GM21619 (cell line): Measurements from ENCODE around the gene HAUS8.
"Not testable (repeated sequence)": the region's sequence is repeated elsewhere in the genome, so short reads cannot be mapped to it uniquely, and the experiment has no call there.

Experiments used
- ATAC-seq: cut with Tn5 transposase; IDR thresholded peaks from one replicate; pipeline ENCODE4 v1.9.1; 2021; ENCODE audit not compliant: unreplicated experiment

HAUS8 gene

DNA sequence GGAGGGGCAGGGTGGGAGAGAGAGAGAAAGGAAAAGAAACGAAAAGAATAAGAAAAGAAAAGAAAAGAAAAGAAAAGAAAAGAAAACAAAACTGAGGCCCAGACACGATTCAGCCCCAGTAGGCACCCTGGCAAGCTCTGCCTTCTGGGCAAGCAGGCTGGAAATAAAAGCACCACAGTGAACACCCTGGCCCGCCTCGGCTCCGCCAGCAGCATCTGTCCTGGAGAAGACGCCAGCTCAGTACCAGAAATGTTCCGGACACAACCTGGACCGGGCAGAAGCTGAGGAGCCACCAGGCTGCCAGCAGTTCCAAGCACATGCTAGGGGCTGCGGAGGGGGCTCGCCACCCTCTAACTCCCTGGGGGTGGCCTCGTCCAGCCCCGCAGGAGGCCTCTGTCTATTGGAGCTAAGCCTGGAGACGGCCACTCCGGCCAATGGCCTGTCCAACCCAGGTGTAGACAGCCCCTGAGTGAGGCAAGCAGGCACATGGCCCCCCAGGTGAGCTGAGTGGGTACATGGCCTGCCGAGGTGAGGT, 37.2 kb downstream of the HAUS8 start:
- ATAC-seq: no peak

- no peak for ATAC-seq
These were observed 38.1 kb downstream of the HAUS8 start for GRCh38 chr19:17037184-17037583.

- no peak for ATAC-seq
These were observed 38.6 kb downstream of the HAUS8 start for GRCh38 chr19:17036640-17037039.

DNA sequence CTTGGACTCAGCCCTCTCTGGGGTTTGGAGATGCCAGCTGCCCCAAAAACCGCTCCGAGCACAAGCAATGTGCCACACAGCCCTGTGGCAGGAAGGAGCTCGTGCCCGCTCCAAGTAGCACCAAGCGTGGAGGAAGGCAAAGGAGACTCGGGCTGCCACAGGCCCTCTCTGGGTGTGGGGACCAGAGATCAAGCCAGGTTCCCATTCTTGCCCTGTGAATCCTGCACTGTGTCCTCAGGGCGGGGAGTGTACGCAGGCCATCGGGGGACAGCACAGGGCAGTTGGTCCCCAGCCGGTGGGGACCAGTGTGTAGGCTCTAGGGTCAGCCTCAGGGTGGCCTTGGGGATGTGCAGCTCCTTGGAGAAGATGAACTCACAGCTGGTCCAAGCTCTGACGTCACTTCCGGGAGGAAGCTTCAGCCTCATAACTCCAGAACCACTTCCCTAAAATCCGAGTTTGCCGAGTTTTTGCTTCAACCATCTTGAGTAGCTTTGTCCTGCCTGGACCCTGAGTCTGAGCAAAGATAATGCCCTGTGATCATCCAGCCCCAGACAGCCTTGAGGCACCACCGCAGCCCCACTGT, 39.3 kb downstream of the HAUS8 start:
- no peak for ATAC-seq

- ATAC-seq: no peak
These were observed 43.5 kb downstream of the HAUS8 start for GRCh38 chr19:17031741-17032140.

GRCh38 chr19:17027535-17027975, 47.7 kb downstream of the HAUS8 start:
- ATAC-seq: no peak

DNA sequence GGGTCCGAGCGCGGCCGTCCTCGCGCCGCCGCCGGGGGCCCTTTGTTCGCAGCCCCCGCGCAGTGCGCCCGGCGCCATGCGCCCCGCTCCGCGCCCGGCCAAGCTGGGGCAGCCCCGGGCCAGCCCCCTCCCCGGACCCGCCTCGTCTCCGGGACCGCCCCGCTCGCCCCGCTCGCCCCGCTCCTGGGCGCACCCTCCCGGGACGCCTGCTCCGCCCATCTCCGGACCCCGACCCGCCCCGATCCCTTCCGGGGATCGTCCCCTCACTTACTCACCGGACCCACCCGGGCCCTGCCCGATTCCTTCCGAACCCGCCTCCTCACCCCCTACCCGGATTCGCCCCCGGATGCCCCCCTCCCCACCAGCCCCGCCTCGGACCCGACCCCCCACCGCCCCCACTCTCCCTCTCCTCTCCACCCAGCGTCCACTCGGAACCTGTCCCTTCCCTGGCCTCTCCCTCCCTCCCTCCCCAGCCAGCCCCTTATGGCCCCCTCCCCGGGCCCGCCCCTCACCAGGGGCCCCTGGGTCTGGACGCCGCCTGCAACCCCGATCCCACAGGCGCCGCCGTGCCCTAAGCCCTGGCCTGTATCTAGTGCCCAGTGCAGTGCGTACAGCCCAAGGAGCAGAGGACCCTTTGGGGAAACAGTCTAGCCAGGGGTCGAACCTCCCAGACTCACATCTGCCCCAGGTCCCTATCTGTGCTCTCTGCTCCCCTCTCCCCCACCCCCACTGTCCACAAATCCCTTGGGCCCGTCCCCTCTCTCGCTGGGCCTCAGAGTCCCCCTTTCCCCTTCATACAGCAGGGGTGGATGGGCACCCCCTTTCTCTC, 48.3 kb downstream of the HAUS8 start, which contains the start of gene CPAMD8:
Gene CPAMD8 (minus strand): TSS at position 105 of the 829 bp plus-strand sequence. CDS start 168 bp downstream, outside the sequence.
- no peak for ATAC-seq

GRCh38 chr19:17025991-17026658, 49.1 kb downstream of the HAUS8 start:
- no peak for ATAC-seq

- no peak for ATAC-seq
These were observed 49.9 kb downstream of the HAUS8 start for GRCh38 chr19:17025361-17025760.

DNA sequence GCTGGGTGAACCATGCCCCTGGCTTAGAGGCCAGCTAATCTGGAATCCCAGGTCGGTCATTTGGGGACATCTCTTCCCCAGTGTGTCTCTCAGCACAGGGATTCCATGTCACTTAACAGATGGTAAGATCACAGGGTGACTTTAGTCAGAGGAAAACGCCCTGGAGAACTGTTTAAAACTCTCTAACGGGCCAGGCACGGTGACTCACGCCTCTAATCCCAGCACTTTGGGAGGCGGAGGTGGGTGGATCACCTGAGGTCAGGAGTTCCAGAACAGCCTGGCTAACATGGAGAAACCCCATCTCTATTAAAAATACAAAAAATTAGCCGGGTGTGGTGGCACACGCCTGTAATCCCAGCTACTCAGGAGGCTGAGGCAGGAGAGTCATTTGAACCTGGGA, 50.3 kb downstream of the HAUS8 start:
- not testable (repeated sequence) for ATAC-seq

- ATAC-seq: no peak
These were observed 51.4 kb downstream of the HAUS8 start for GRCh38 chr19:17023805-17024204.

DNA sequence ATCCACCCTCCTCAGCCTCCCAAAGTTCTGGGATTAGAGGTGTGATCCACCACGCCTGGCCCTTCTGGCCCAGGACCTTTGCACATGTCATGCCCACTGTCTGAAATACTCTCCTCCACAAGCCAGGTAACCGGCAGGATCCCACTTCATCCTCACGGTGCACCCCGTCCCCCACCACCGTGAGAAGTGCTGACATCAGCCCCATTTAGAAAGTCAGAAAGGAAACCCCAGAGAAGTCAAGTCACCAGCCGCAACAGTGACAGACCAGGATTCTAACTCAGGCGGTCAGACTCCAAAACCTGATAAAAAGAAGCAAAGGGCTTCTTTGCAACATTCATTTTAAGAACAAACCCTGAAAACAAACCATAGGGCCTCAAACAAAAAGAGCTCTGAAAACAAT, 52.5 kb downstream of the HAUS8 start:
- no peak for ATAC-seq

- ATAC-seq: no peak
These were observed 53.3 kb downstream of the HAUS8 start for GRCh38 chr19:17021793-17022590.

GRCh38 chr19:17021328-17021727, 53.9 kb downstream of the HAUS8 start:
- no peak for ATAC-seq

- ATAC-seq: no peak
These were observed 54.4 kb downstream of the HAUS8 start for GRCh38 chr19:17020823-17021222.

GRCh38 chr19:17020385-17020784, 54.9 kb downstream of the HAUS8 start:
- no peak for ATAC-seq

GRCh38 chr19:17014212-17014861, 60.9 kb downstream of the HAUS8 start:
- not testable (repeated sequence) for ATAC-seq

- ATAC-seq: no peak
These were observed 63.8 kb downstream of the HAUS8 start for GRCh38 chr19:17011485-17011884.

DNA sequence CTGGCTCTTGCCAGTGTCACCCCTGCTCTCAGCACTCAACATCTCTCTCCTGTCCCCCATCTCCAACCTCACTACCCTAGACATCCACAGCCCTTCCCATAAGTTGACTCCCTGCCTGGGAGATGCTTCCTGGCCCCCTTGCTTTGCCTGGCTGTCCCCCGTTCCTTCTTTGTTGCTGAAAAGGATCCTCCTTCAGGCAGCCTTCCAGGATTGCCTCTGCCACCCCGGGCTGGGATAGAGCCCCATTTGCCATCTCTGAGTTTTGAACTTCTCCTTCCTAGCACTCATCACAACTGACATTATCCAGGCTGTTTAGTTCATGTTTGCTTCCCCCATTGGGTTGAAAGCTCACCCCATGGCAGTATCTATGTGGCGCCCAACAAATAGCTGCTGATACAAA, 68.7 kb downstream of the HAUS8 start:
- ATAC-seq: no peak

DNA sequence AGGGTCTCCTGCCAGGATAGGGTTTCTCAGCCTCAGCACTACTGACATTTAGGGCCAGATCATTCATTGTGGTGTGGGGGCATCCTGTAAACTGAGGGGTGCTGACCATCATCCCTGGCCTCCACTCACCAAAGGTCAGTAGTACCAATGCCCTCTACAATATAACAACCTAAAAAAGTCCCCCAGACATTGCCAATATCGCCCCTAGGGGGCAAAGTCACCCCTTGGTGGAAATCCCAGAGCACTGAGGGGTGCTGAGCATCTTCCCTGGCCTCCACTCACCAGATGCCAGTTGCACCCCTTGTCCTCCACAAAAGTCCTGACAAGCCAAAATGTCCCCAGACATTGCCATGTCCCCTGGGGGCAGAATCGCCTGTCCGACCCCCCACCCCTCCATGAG, 70.3 kb downstream of the HAUS8 start:
- ATAC-seq: no peak
